Retinal pigment epithelial cell (primary cell): Measurements from ENCODE around the gene CXCL17.

ENCODE experiments used
- DNase-seq: peaks from one replicate; pipeline ENCODE4 v3.0.0-alpha.2; 2010; ENCODE audit warnings: low read depth
- H3K4me3 ChIP-seq: 2 replicates; pipeline ENCODE4 v1.5.1; 2011; ENCODE audit warnings: mild to moderate bottlenecking, low read length, control low read depth, moderate library complexity
- CTCF ChIP-seq: conservative IDR thresholded peaks from 2 replicates; pipeline ENCODE4 v1.5.1; 2011; ENCODE audit warnings: low read depth, low read length, control low read depth, inconsistent platforms

The CXCL17 gene

GRCh38 chr19:42406111-42406510, 36.6 kb downstream of the CXCL17 start:
- no peak overlapping the region for H3K4me3 ChIP-seq
- DNase-seq, result no peak
- no peak for TF ChIP-seq CTCF

DNA sequence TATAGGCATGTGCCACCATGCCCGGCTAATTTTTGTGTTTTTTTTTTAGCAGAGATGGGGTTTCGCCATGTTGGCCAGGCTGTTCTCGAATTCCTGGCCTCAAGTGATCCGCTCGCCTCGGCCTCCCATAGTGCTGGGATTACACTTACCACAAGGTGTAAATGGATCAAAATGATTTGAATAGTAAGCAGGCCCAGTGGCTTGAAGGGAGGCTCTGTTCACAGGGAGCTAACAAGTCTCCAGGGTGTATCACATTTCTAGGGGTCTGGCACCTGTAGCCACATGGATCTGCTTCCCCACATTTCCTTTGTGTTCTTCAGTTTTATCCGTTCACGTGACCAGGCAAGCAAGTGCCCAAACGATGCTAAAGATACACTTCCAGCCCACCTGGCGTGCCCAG, 39.2 kb downstream of the CXCL17 start:
- DNase-seq, result no peak
- no peak for TF ChIP-seq CTCF
- H3K4me3 ChIP-seq, result no peak overlapping the region

GRCh38 chr19:42402376-42403116, 40.2 kb downstream of the CXCL17 start:
- no peak for DNase-seq
- TF ChIP-seq CTCF, result no peak
- peak overlapping the region; percentile 48 for H3K4me3 ChIP-seq

GRCh38 chr19:42401365-42402303, 41.1 kb downstream of the CXCL17 start:
- TF ChIP-seq CTCF, result peak; percentile 85
- peak overlapping the region; percentile 48 for H3K4me3 ChIP-seq
- peak; percentile 36 for DNase-seq

- no peak overlapping the region for H3K4me3 ChIP-seq
- no peak for DNase-seq
- no peak for TF ChIP-seq CTCF
Observed at GRCh38 chr19:42400404-42400803, 42.3 kb downstream of the CXCL17 start.

DNA sequence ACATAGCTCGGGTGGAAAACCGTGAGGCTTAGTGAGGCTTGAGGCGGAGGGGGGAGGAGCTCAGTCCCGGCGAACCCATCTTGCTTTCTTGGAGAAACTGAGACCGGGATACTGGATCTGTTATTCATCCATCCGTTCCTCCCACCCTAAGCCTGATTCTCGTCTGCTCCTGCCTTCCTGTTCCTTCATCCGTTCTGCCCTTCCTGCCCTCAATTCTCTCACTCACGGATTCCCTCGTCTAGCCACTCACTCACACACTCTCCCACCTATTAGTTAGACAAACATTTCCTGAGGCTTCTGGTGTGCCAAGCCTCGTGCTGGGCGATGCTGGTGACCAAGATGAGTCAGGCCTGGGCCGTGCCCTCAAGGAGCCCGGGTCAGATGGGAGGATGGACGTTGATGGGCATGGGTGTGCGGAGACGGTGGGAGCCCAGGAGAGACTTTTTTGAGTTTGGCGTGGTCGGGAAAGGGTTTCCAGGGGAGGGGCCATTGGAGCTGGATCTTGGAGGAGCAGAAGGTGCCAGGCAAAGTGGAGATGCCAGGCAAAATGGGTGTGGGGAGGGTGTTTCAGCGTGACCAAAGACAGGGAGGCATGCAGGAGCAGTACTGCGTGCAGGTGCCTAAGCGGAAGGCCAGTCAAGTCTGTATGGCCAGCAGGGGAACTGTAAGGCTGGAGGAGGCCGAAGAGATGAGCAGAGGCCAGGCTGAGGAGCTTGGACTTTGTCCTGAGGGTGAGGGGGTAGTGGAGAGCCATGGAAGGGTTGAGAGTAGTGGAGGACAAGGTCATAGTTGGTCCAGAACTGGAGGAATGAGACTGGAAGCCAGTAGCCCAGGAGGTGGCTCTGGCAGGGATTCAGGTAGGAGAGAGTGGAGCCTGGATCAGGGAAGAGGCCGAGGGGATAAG, 45.2 kb downstream of the CXCL17 start:
- TF ChIP-seq CTCF, result no peak
- no peak for DNase-seq
- H3K4me3 ChIP-seq, result peak overlapping the region; percentile 60
